Measurements from ENCODE around the gene SLC16A12.

SLC16A12 gene

GRCh38 chr10:89494575-89494974 lies 40.8 kb downstream of the SLC16A12 start:
- Histone ChIP-seq H3K4me1 (ENCODE audit: control insufficient read depth in 1 of 2, insufficient read depth in 1 of 2, low read depth in 1 of 2, low read length in 1 of 2) (no peaks in the 10 kb centered on the region), H3K36me3 (no peaks in the 10 kb centered on the region), H3K27ac (no peak overlapping the region), H3K27me3 (peaks cover 18% of the 10 kb centered on the region), H3K4me3 (ENCODE audit: low read depth in 1 of 2, low read length in 1 of 2) (no peak overlapping the region), H3K9me3 (no peaks in the 10 kb centered on the region)
- no peak for TF ChIP-seq CTCF (IDR thresholded peaks at IDR 0.05)

- Histone ChIP-seq H3K27ac (no peak overlapping the region), H3K4me1 (ENCODE audit: control insufficient read depth in 1 of 2, insufficient read depth in 1 of 2, low read depth in 1 of 2, low read length in 1 of 2) (no peaks in the 10 kb centered on the region), H3K9me3 (no peaks in the 10 kb centered on the region), H3K36me3 (no peaks in the 10 kb centered on the region), H3K4me3 (ENCODE audit: low read depth in 1 of 2, low read length in 1 of 2) (no peak overlapping the region), H3K27me3 (peaks cover 18% of the 10 kb centered on the region)
- no peak for TF ChIP-seq CTCF (IDR thresholded peaks at IDR 0.05)
These were observed 41.3 kb downstream of the SLC16A12 start for GRCh38 chr10:89494068-89494467.

- Histone ChIP-seq H3K36me3 (no peaks in the 10 kb centered on the region), H3K27ac (no peak overlapping the region), H3K4me3 (ENCODE audit: low read depth in 1 of 2, low read length in 1 of 2) (no peak overlapping the region), H3K9me3 (no peaks in the 10 kb centered on the region), H3K4me1 (ENCODE audit: control insufficient read depth in 1 of 2, insufficient read depth in 1 of 2, low read depth in 1 of 2, low read length in 1 of 2) (no peaks in the 10 kb centered on the region), H3K27me3 (peaks cover 18% of the 10 kb centered on the region)
- no peak for TF ChIP-seq CTCF (IDR thresholded peaks at IDR 0.05)
These were observed 43.5 kb downstream of the SLC16A12 start for GRCh38 chr10:89491932-89492331.

GRCh38 chr10:89490596-89491335 lies 44.6 kb downstream of the SLC16A12 start:
- no peak for TF ChIP-seq CTCF (IDR thresholded peaks at IDR 0.05)
- Histone ChIP-seq H3K4me3 (ENCODE audit: low read depth in 1 of 2, low read length in 1 of 2) (no peak overlapping the region), H3K27ac (no peak overlapping the region)

GRCh38 chr10:89482256-89482655 lies 53.1 kb downstream of the SLC16A12 start:
- Histone ChIP-seq H3K9me3 (no peaks in the 10 kb centered on the region), H3K4me1 (ENCODE audit: control insufficient read depth in 1 of 2, insufficient read depth in 1 of 2, low read depth in 1 of 2, low read length in 1 of 2) (no peaks in the 10 kb centered on the region), H3K36me3 (no peaks in the 10 kb centered on the region), H3K27me3 (peaks cover 11% of the 10 kb centered on the region), H3K27ac (no peak overlapping the region), H3K4me3 (ENCODE audit: low read depth in 1 of 2, low read length in 1 of 2) (no peak overlapping the region)
- no peak for TF ChIP-seq CTCF (IDR thresholded peaks at IDR 0.05)

More at GRCh38 chr10:89490596-89491335, 44.6 kb downstream of the SLC16A12 start:
- Histone ChIP-seq H3K9me3 (no peaks in the 10 kb centered on the region), H3K27me3 (peaks cover 18% of the 10 kb centered on the region), H3K36me3 (no peaks in the 10 kb centered on the region), H3K4me1 (ENCODE audit: control insufficient read depth in 1 of 2, insufficient read depth in 1 of 2, low read depth in 1 of 2, low read length in 1 of 2) (no peaks in the 10 kb centered on the region)
